NOMO-1 treated with dmso at 0.1 percent for 144 hours (cell line): ENCODE data around the gene FADS3.
A peak's percentile ranks its signal among the peaks of the same experiment; 100 is the strongest.

Experiments used
- DNase-seq: peaks from one replicate; lab custom pipeline; 2025; ENCODE audit not compliant: unreplicated experiment; lab: John Stamatoyannopoulos, UW

FADS3 gene

GRCh38 chr11:61900251-61900650, 8.9 kb upstream of the FADS3 start:
- DNase-seq = no peak

DNA sequence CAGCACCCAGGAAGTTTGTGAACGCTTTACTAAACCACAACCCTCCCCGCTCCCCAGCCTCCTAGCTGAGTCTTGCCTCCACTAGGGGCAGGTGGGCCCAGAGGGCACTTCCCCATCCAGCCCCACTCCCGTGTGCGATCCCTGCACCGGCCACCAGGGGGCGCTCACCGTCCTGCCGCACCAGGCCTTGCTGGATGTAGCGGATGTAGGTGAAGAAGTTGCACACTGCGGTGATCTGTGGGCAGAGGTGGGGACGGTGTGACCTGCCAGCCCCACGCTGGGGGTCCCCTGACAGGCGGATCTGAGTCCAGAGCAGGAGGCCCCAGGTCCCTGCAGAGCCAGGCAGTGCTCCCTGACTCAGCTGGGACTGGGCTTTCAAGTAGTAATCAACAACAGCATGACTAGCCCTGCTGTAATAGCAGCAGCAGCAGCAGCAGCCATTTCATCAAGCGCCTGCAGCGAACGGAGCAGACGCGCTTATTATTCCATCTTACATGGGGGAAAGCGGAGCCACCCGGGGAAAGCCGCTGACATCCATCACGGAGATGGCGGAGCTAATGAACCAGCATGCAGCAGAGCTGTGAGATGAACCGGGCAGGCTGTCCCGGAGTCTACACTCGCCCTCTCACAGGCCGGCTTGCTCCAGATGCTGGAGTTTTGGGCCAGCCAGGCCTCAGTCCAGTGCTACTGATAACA, 7.9 kb upstream of the FADS3 start:
- DNase-seq = peak; percentile 78

GRCh38 chr11:61898247-61898582, 6.9 kb upstream of the FADS3 start:
- no peak for DNase-seq

DNA sequence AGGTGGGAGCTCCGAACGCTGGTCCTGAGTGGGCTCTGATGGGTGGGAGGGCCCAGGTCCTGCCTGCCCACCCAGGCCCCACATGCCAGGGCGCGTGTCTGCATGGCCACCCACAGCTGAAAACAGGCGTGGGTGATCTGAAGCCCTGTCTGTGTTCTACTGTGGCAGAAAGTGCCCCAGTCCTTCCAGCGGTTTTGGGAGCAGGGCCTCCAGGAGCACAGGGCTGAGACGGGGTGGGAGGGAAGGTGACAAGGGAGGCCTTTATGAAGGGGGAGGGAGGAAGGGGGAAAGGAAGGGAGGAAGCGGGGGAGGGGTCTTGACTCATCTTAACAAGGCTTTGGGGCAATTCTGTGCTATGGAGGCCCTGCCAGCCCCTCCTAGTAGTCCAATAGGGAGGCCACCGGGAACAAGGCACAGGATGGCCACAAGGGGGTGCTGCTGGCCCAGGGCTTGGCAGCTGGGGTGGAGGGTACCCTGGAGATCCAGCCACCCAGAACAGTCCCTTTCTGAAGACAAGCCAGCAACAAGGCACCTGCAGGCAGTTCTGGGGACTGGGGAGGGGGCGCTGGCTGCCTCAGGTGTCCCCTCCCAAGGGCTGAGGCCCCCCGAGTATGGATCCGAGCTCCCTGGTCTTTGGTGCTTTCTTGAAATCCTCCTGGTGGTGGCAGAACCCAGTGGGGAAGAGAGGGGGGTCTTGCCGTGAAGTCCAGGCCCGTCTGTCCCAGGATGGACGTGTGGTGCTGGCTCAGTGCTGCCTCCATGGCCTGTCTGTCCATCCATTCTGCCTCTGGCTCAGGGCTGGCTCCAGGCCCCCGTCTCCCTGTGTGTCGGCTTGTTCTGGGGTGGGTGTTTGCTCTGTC, 6.3 kb upstream of the FADS3 start:
- DNase-seq = peak; percentile 6

GRCh38 chr11:61896665-61897386, 5.5 kb upstream of the FADS3 start:
- no peak for DNase-seq

GRCh38 chr11:61895718-61896059, 4.3 kb upstream of the FADS3 start:
- DNase-seq = no peak

DNA sequence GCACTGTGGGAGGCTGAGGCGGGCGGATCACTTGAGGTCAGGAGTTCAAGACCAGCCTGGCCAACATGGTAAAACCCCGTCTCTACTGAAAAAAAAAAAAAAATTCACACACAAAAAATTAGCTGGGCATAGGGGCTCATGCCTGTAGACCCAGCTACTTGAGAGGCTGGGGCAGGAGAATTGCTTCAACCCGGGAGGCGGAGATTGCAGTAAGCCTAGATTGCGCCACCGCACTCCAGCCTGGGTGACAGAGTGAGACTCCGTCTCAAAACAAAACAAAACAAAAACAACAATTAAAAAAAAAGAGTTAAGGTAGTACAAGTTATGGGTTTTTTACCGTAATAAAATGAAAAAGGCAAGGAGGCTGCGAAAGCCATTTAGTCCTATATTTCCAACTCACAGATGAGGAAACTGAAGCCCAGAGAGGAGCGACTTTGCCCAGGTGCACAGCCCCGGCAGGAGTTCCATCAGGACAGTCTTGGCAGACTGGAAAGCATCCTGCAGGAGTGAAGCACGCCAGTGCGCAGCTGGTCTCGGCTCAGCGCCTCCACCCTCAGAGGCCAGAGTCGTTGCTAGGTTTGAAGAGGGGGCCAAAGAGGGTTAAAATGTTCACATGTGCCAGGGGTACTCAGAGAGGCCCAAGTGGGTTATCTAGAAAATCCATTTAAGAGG, 3.8 kb upstream of the FADS3 start:
- DNase-seq = no peak

- DNase-seq = no peak
These were observed 2.6 kb upstream of the FADS3 start for GRCh38 chr11:61893981-61894380.

- DNase-seq = no peak
These were observed 683 bp upstream of the FADS3 start for GRCh38 chr11:61892085-61892370.

- DNase-seq = peak; percentile 20
These were observed 615 bp downstream of the FADS3 start for GRCh38 chr11:61890529-61891330.

DNA sequence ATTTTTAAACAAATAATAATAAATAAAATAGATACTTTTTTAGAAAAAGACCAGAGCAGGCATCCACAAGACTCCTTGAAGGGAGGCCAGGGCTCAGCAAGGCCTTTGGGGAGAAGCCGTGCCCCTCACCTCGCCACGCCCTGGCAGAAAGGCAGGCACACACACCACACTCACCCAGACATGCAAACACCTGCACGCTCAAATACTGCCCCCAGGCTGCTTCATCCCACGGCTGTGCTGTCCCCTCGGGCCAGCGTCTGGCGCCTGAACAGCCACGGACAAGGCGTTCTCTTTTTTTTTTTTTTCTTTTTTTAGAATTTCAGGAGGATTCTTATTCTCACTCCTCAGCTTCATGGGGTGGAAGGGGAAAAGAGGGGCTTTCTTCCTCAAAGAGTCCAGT, 1.5 kb downstream of the FADS3 start:
- no peak for DNase-seq

DNA sequence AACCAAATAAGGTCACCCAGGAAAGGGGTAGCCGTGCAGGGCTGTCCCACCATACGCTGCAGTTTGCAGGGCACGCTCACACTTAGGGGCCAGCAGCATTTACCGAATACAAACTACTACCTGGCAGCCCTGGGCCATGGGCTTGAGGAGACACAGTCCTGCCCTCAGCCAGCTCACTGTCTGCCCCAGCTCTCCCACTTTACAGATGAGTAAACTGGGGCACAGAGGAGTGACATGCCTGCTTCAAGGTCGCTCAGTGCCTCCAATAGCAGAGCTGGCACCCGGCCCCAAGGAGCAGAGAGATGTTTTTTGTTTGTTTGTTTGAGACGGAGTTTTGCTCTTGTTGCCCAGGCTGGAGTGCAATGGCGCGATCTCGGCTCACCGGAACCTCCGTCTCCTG, 2.8 kb downstream of the FADS3 start:
- no peak for DNase-seq

DNA sequence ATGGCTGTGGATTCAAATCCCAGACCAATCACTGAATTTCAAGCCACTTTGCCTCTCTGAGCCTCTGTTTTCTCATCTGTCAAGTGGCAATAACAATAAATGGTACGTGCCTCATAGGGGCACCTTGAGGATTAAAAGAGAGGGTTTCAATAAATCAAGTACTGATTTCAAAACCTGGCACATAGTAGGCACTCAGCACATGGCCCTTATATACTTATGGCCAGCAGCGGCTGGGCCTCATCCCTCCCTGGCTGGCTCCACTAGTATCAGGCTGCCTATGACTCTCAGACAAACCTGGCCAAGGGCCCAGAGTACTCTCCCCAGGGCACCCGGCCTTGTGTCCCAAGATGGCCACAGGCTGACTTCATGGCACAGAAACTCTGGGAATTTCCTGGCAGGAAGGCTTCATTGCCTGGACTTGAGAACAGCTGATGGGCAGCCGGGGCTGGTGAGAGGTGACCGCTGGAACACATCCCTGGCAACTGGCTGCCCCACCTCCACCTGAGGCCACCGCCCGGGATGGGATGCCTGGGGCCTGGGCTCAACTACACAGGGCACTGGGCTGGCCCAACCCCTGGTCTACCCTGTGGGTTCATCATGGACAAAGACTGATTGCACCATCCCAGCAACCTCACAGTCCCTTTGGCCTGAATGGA, 3.4 kb downstream of the FADS3 start:
- no peak for DNase-seq

DNA sequence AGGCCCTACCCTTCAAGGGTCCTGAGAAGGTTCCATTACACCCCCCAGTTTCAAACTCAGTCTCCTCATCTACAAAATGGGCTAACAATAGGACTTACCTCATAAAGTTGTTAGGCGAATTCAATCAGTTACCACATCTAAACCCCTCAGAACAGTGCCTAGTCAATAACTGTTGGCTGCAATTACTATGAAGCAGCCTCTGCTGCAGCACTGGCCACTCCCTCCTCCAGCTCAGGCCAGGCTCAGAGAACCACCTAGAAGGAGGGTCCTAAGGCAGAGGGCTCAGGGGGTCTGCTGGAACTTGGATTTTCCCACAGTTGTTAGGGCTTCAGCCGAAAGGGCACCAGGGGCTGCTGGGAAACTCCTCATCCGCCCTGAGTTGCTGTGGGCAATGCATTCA, 4.7 kb downstream of the FADS3 start:
- no peak for DNase-seq

DNA sequence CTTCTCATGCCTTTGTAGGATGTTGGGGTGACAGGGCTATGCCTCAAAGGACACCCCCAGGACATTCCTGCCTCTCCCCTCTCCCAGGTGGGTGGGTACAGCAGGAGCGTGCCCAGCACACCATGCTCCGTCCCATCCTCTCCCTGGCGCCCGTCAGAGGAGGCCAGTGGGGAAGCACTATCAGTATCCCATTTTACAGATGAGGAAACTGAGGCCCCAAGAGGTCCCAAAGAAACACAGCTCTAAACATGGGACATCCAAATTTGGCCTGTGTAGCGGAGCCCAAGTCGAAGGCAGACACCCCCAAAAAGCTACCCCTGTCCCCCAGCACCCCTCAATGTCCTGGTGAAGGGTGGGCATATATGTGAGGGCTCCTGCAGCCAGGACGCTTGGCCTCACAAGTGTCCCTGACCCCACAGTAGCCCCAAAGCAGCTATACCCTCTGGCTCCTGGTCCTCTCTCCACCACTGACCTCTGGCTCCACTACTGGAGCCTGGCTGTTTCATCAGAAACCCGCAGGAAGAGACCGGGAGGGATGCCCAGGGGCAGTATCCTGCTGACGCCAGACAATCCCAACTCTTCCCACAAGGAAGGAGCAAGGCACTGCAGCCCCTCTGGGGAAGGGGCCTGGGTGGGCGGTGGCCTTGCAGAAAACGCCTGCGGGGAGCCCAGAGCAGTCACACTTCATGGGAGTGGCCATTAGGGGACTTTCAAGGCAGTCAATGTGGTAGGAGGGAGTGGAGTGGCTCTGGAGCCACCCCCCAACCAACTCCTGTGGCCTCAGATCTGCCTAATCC, 5.4 kb downstream of the FADS3 start:
- no peak for DNase-seq

DNA sequence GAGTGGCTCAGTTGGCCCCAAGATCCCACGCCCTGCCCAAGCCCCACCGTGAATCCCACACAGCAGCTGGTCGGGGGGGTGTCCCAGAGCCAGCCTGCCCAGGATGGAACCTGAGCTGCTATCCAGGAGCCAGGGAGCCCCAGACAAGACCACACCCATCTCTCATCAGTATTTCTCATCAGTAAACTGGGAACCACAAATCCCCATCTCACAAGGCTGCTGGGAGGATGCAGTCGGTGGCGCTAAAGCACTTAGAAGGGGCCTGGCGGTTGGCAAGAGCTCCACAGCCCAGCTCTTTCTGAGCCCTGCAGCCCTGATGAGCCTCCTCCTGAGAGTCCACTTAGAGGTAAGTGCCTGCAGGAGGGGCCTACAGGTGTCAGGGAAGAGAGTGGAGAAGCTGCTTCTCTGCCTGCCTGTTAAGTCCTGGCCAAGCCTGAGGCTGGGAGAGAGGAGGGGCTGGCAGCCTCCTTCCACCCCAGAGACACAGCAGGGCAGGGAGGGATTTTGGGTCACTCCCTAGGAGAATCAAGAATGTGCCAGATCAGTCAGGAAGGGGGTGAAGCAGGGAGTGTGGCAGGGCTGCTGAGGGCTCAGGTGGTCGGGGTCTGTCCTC, 6.1 kb downstream of the FADS3 start:
- no peak for DNase-seq

GRCh38 chr11:61883947-61884346, 7.4 kb downstream of the FADS3 start:
- no peak for DNase-seq

DNA sequence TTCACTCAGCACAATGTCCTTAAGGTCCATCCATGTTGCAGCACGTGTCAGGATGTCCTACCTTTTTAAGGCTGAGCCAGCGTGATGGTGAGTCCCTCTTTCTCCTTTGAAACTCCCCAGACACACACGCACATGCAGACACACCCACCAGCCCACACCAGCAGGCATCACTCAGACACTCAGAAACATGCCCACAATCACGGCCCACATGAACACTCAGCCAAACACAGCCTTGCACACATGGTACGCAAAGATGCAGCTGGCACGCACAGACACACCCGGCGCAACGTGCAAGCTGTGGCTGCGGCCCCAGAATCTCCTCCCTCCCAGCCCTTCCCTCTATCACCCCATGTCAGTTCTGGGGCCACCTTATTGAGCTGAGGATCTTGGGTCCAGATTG, 8.0 kb downstream of the FADS3 start:
- DNase-seq = no peak

- DNase-seq = no peak
These were observed 8.5 kb downstream of the FADS3 start for GRCh38 chr11:61882879-61883278.
